ENCODE measurements around the gene POU6F2.

GRCh38 chr7:39186671-39187070 is 209.0 kb downstream of the POU6F2 start:
- no peak for TF ChIP-seq POLR2A (IDR thresholded peaks at IDR 0.05; ENCODE audit: low read depth, low read length)
- no peak for TF ChIP-seq CTCF (conservative IDR thresholded peaks at IDR 0.05; ENCODE audit: low read depth, low read length)

All from IMR-90 (cell line).